ENCODE data around the gene PKP4.

Gene PKP4

GRCh38 chr2:158656492-158657229, 199.9 kb downstream of the PKP4 start:
- no peak for DNase-seq

- no peak for DNase-seq
Measured at GRCh38 chr2:158658396-158658795, 201.6 kb downstream of the PKP4 start.

- no peak for DNase-seq
Measured at GRCh38 chr2:158659483-158659882, 202.7 kb downstream of the PKP4 start.

GRCh38 chr2:158661231-158661630, 204.5 kb downstream of the PKP4 start:
- DNase-seq = no peak

GRCh38 chr2:158662421-158662820, 205.7 kb downstream of the PKP4 start:
- no peak for DNase-seq

GRCh38 chr2:158663796-158664195, 207.0 kb downstream of the PKP4 start:
- no peak for DNase-seq

GRCh38 chr2:158664987-158665386, 208.2 kb downstream of the PKP4 start:
- peak; percentile 15 for DNase-seq

- DNase-seq = peak; percentile 8
Measured at GRCh38 chr2:158665536-158666302, 209.0 kb downstream of the PKP4 start.

GRCh38 chr2:158666969-158667368, 210.2 kb downstream of the PKP4 start:
- DNase-seq = no peak

- DNase-seq = peak; percentile 91
Measured at GRCh38 chr2:158667586-158667985, 210.8 kb downstream of the PKP4 start.

- peak; percentile 84 for DNase-seq
Measured at GRCh38 chr2:158668001-158668765, 211.4 kb downstream of the PKP4 start.

- DNase-seq = no peak
Measured at GRCh38 chr2:158670292-158670691, 213.5 kb downstream of the PKP4 start.

GRCh38 chr2:158671360-158672245, 214.9 kb downstream of the PKP4 start:
- no peak for DNase-seq

GRCh38 chr2:158676295-158676694, 219.5 kb downstream of the PKP4 start:
- DNase-seq = no peak

GRCh38 chr2:158676696-158677095, 219.9 kb downstream of the PKP4 start:
- no peak for DNase-seq

- no peak for DNase-seq
Measured at GRCh38 chr2:158677542-158677941, 220.8 kb downstream of the PKP4 start.

- DNase-seq = no peak
Measured at GRCh38 chr2:158681816-158682215, 225.1 kb downstream of the PKP4 start.

- DNase-seq = no peak
Measured at GRCh38 chr2:158685646-158686045, 228.9 kb downstream of the PKP4 start.

- DNase-seq = peak; percentile 2
Measured at GRCh38 chr2:158686210-158686691, 229.5 kb downstream of the PKP4 start.

GRCh38 chr2:158687315-158687714, 230.6 kb downstream of the PKP4 start:
- DNase-seq = no peak

- DNase-seq = peak; percentile 48
Measured at GRCh38 chr2:158688721-158689120, 232.0 kb downstream of the PKP4 start.

- DNase-seq = no peak
Measured at GRCh38 chr2:158689391-158689790, 232.6 kb downstream of the PKP4 start.
